HCT116 (cell line): ENCODE measurements around the gene LIMA1. TPM values are rescaled to one million over a fixed set of nuclear protein-coding genes. Genes with fewer than 3 reads are reported as not detected.

Experiments
- ATAC-seq: fragments of 200-7000 bp; cut with Tn5 transposase; 2 replicates; pipeline ENCODE4 v1.9.1; 2020; ENCODE audit warnings: mild to moderate bottlenecking, moderate library complexity
- BruUV-seq: library from RNA; stranded (reverse); fragments of 400-500 nt; replicated peaks from 2 replicates; lab custom pipeline; 2021; lab: Mats Ljungman, UMichigan
- CTCF ChIA-PET: fragments of 300-600 bp; sonication (Branson Sonifier 250); formaldehyde crosslinking; loops from one replicate; lab custom pipeline; 2021; ENCODE audit warnings: antibody characterized with exemption; lab: Charles Lee
- POLR2A ChIA-PET: fragments of 300-600, 350-600 bp; sonication (Branson Sonifier 250); formaldehyde crosslinking; loops from one replicate; lab custom pipeline; 2021; ENCODE audit warnings: antibody characterized with exemption; lab: Charles Lee
- RAD21 ChIA-PET, 2 experiments: fragments of 300-600 bp; sonication (Branson Sonifier 250); formaldehyde crosslinking; loops; one replicate each; lab custom pipeline; 2023; ENCODE audit warnings: low total read pairs in 2 of 2; ENCODE audit not compliant: uncharacterized antibody in 2 of 2, unreplicated experiment in 2 of 2, low non-redundant PET in 1 of 2; lab: Charles Lee
- DNase-seq: peaks from one replicate; pipeline ENCODE4 v3.0.0-alpha.2; 2010; ENCODE audit warnings: low read depth, low spot score
- H2AFZ ChIP-seq: fragments of 200-600 bp; shearing (Covaris generic), sonication (generic); 2 replicates; pipeline ENCODE4 v1.6.1; 2017; ENCODE audit warnings: low read depth, mixed run types, mixed read lengths, antibody characterized with exemption, low read length; ENCODE audit not compliant: poor library complexity, severe bottlenecking
- H3K27ac ChIP-seq: 2 replicates; pipeline ENCODE4 v1.5.1; 2012; ENCODE audit warnings: low read depth, low read length
- H3K27me3 ChIP-seq: fragments of 200-600 bp; sonication (generic); 2 replicates; pipeline ENCODE4 v1.6.1; 2016; ENCODE audit warnings: mixed run types, low read length, mixed read lengths; ENCODE audit not compliant: insufficient read depth
- H3K36me3 ChIP-seq, 2 experiments: fragments of 200-500 bp in 1 of 2; fragments of 200-600 bp in 1 of 2; sonication (Bioruptor generic) in 1 of 2; sonication (generic) in 1 of 2; 2 replicates each; pipeline versions ENCODE4 v1.5.1 to v1.6.1; 2014 to 2016; ENCODE audit warnings: low read length in 2 of 2, inconsistent platforms in 1 of 2, mixed read lengths in 1 of 2, mixed run types in 1 of 2; ENCODE audit not compliant: insufficient read depth in 2 of 2, control insufficient read depth in 1 of 2
- H3K4me1 ChIP-seq, 2 experiments: fragments of 200-600 bp in 1 of 2; sonication (generic) in 1 of 2; 2 replicates each; pipeline versions ENCODE4 v1.5.1 to v1.6.1; 2012 to 2017; ENCODE audit warnings: low read length in 2 of 2, inconsistent platforms in 1 of 2, mild to moderate bottlenecking in 1 of 2, mixed read lengths in 1 of 2, mixed run types in 1 of 2, moderate library complexity in 1 of 2; ENCODE audit not compliant: insufficient read depth in 2 of 2, control insufficient read depth in 1 of 2
- H3K4me2 ChIP-seq: fragments of 200-600 bp; sonication (generic); 2 replicates; pipeline ENCODE4 v1.6.1; 2017; ENCODE audit warnings: mixed run types, low read length, mixed read lengths
- H3K4me3 ChIP-seq, 2 experiments: fragments of 200-600 bp in 1 of 2; sonication (generic) in 1 of 2; replicated peaks in 1 of 2; 2 replicates each; pipeline ENCODE4 v1.5.1; 2011 to 2016; ENCODE audit warnings: low read length in 2 of 2, control low read depth in 1 of 2, low read depth in 1 of 2, mild to moderate bottlenecking in 1 of 2, mixed read lengths in 1 of 2, mixed run types in 1 of 2
- H3K79me2 ChIP-seq: fragments of 200-600 bp; sonication (generic); 2 replicates; pipeline ENCODE4 v1.6.1; 2017; ENCODE audit warnings: mild to moderate bottlenecking, mixed run types, low read length, moderate library complexity, mixed read lengths; ENCODE audit not compliant: insufficient read depth
- H3K9ac ChIP-seq: fragments of 200-600 bp; sonication (generic); 2 replicates; pipeline ENCODE4 v1.6.1; 2016; ENCODE audit warnings: low read length, mixed read lengths
- H3K9me2 ChIP-seq: fragments of 200-600 bp; sonication (generic), shearing (Covaris generic); 2 replicates; pipeline ENCODE4 v1.6.1; 2017; ENCODE audit warnings: mixed run types, mild to moderate bottlenecking, moderate library complexity; ENCODE audit not compliant: insufficient read depth
- H3K9me3 ChIP-seq, 2 experiments: fragments of 200-500 bp in 1 of 2; fragments of 200-600 bp in 1 of 2; sonication (Bioruptor generic) in 1 of 2; sonication (generic) in 1 of 2; 2 replicates each; pipeline ENCODE4 v1.6.1; 2014 to 2017; ENCODE audit warnings: low read length in 2 of 2, mixed read lengths in 2 of 2, inconsistent platforms in 1 of 2, low read depth in 1 of 2, mild to moderate bottlenecking in 1 of 2, mixed run types in 1 of 2, moderate library complexity in 1 of 2; ENCODE audit not compliant: control insufficient read depth in 1 of 2, insufficient read depth in 1 of 2
- H4K20me1 ChIP-seq: fragments of 200-600 bp; sonication (generic), shearing (Covaris generic); 2 replicates; pipeline ENCODE4 v1.6.1; 2017; ENCODE audit warnings: mixed run types, mild to moderate bottlenecking, moderate library complexity; ENCODE audit not compliant: insufficient read depth
- CBX3 ChIP-seq: IDR thresholded peaks from 2 replicates; pipeline ENCODE4 v1.6.1; 2012; ENCODE audit warnings: low read depth
- EGR1 ChIP-seq: IDR thresholded peaks from 2 replicates; pipeline ENCODE4 v1.6.1; 2012; ENCODE audit warnings: low read depth
- EZH2 ChIP-seq: fragments of 200-600 bp; sonication (generic); IDR thresholded peaks from 2 replicates; pipeline ENCODE4 v1.6.1; 2017; ENCODE audit warnings: antibody characterized with exemption, mixed run types
- EZH2phosphoT487 ChIP-seq: fragments of 200-600 bp; IDR thresholded peaks from 2 replicates; pipeline ENCODE4 v1.6.1; 2018; ENCODE audit warnings: antibody characterized with exemption, borderline replicate concordance
- POLR2A ChIP-seq: IDR thresholded peaks from 2 replicates; pipeline ENCODE4 v1.7.0; 2011; ENCODE audit warnings: borderline replicate concordance; ENCODE audit not compliant: insufficient read depth, insufficient read length; ENCODE audit errors: extremely low read depth
- SRF ChIP-seq: IDR thresholded peaks from 2 replicates; pipeline ENCODE4 v1.6.1; 2012; ENCODE audit warnings: low read depth
- intact Hi-C: fragments of 100-400 bp; cut with micrococcal nuclease; formaldehyde crosslinking; loops from 2 replicates; pipeline ENCODE4 v1.10.0; 2022
- total RNA-seq: library from RNA; stranded (reverse); gene quantifications from one replicate; pipeline ENCODE4 v1.2.1, GENCODE V29; 2021; ENCODE audit not compliant: unreplicated experiment
- TF ChIP-seq, protein P1 (sequence below), 3 experiments: fragments of 200-600 bp in 1 of 3; sonication (generic) in 1 of 3; IDR thresholded peaks in 2 of 3; conservative IDR thresholded peaks in 1 of 3; 2 replicates each; pipeline ENCODE4 v1.5.1; 2012 to 2017; ENCODE audit warnings: low read depth in 2 of 3, low read length in 2 of 3, antibody characterized with exemption in 1 of 3, borderline replicate concordance in 1 of 3, control low read depth in 1 of 3, mild to moderate bottlenecking in 1 of 3, mixed read lengths in 1 of 3, mixed run types in 1 of 3, moderate library complexity in 1 of 3; ENCODE audit not compliant: insufficient read depth in 1 of 3

Gene LIMA1
- total RNA-seq, 1 experiment from 2014 or later: 79.6 TPM

DNA sequence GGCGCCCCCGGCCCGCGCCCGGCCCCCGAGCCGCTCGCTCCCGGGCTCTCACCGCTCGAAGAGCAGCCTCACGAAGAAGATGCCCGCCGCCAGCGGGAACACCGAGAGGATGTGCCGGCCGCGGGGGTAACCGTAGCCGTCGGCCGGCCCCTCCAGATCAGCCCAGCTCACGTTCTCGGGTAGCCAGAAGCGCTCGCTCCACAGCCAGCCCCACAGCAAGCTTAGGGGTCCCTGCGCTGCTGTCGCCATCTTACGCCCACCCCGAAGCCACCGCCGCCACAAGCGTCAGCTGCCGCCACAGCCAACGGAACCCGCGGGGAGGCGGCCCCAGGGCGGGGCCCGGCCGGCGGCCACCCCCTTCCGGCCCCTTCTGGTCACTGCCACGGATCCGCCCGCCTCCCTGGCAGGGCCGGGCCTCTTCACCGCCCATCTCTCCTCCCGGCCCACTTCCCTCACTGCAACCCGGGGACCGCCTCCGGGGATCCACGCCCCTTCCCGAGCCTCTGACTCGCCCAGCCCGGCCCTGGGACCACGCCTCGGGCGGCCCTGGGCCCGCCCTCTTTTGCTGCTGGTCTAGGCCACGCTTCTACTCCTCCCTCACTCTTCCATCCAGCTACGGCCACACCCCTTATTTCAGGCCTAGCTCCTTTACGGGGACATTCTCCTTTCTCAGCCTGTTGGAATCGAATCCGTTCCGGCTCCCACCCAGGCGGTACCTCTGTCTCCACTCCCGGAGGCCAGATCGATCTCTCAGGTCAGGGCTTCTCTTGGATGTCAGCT, 116.1 kb downstream of the LIMA1 start, which contains the start of gene CERS5 (continued):
- TF ChIP-seq, protein P1, sequence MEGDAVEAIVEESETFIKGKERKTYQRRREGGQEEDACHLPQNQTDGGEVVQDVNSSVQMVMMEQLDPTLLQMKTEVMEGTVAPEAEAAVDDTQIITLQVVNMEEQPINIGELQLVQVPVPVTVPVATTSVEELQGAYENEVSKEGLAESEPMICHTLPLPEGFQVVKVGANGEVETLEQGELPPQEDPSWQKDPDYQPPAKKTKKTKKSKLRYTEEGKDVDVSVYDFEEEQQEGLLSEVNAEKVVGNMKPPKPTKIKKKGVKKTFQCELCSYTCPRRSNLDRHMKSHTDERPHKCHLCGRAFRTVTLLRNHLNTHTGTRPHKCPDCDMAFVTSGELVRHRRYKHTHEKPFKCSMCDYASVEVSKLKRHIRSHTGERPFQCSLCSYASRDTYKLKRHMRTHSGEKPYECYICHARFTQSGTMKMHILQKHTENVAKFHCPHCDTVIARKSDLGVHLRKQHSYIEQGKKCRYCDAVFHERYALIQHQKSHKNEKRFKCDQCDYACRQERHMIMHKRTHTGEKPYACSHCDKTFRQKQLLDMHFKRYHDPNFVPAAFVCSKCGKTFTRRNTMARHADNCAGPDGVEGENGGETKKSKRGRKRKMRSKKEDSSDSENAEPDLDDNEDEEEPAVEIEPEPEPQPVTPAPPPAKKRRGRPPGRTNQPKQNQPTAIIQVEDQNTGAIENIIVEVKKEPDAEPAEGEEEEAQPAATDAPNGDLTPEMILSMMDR (IDR thresholded peaks at IDR 0.05 in 2 of 3, conservative IDR thresholded peaks at IDR 0.05 in 1 of 3; ENCODE audit: borderline replicate concordance in 1 of 3, insufficient read depth in 1 of 3, low read depth in 2 of 3, low read length in 2 of 3): 0 out of 6 replicates have a peak, but pooled peaks of 1 of the 3 experiments have one; percentile 10
- TF ChIP-seq SRF: no peak
- TF ChIP-seq CBX3: no peak
- TF ChIP-seq EZH2phosphoT487: no peak
- no peak for TF ChIP-seq EZH2
- TF ChIP-seq POLR2A: peak; percentile 58

DNA sequence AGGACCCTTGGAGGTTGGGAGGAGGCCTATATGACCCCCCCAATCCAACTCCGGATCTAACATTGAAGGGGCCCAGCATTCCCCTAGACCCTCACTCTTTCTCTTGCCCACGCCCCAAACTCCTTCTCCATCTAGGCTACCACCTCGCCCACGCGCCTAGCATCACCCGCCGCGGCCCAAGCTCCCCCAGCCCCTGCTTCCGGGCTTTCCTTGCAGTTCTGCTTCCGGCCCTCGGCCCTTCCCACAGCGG, 116.6 kb downstream of the LIMA1 start:
- TF ChIP-seq POLR2A: no peak
- TF ChIP-seq EGR1: peak; percentile 76
- ATAC-seq: peak; percentile 12
- peak overlapping the region; percentile 94 for H3K9ac ChIP-seq
- H3K9me2 ChIP-seq: no peaks in the 10 kb centered on the region
- CTCF ChIA-PET: interaction anchor here (0.6 to 3.3 kb wide), 6 partner anchors 9 to 148 kb away, joined by 3 to 14 read pairs (median 5); partner anchors contain the start of genes COX14 and GPD1
- peak overlapping the region; percentile 77 for H3K27ac ChIP-seq
- no TSS peak for BruUV-seq
- intact Hi-C loops: loop anchor here (2.0 kb wide), 1 partner anchor 56 kb away; no protein-coding TSS in a partner anchor
- no peaks in the 10 kb centered on the region for H3K27me3 ChIP-seq
- DNase-seq: no peak
- H3K9me3 ChIP-seq: no peaks in the 10 kb centered on the region
- POLR2A ChIA-PET: interaction anchor here (1.2 to 1.9 kb wide), 2 partner anchors 41 to 55 kb away, joined by 3 to 18 read pairs; partner anchors contain the start of gene COX14
- peak overlapping the region; percentile 83 to 93 for H3K4me3 ChIP-seq
- H2AFZ ChIP-seq: peak overlapping the region; percentile 63
- RAD21 ChIA-PET: interaction anchor here in 1 of 2 experiments (1.4 kb wide), 1 partner anchor 55 kb away, joined by 5 read pairs; the partner anchor contains the start of gene COX14
- H3K4me1 ChIP-seq: peaks cover 11 to 29% of the 10 kb centered on the region in 2 experiments; a peak in 3 of 4 replicates
- peaks cover 27% of the 10 kb centered on the region for H3K79me2 ChIP-seq
- peak overlapping the region; percentile 85 for H3K4me2 ChIP-seq
- no peaks in the 10 kb centered on the region for H3K36me3 ChIP-seq
- H4K20me1 ChIP-seq: no peaks in the 10 kb centered on the region
